Lower lobe of right lung (tissue), 2 donors: ENCODE measurements around the gene CDON. TPM values are rescaled to one million over a fixed set of nuclear protein-coding genes. Genes with fewer than 3 reads are reported as not detected.

ENCODE experiments used
- ATAC-seq, 2 donors: fragments of 200-7000 bp; cut with Tn5 transposase; one replicate each; pipeline ENCODE4 v1.9.1; 2020 to 2022; ENCODE audit warnings: mild to moderate bottlenecking in 2 of 2, moderate library complexity in 2 of 2
- DNase-seq: peaks from one replicate; pipeline ENCODE4 v3.0.0-alpha.2; 2020
- H3K27ac ChIP-seq: fragments of 200-600 bp; one replicate; pipeline ENCODE4 v1.8.0; 2022
- H3K27me3 ChIP-seq: fragments of 200-600 bp; one replicate; pipeline ENCODE4 v1.8.0; 2022; ENCODE audit warnings: low read depth
- H3K36me3 ChIP-seq: fragments of 200-600 bp; one replicate; pipeline ENCODE4 v1.8.0; 2022; ENCODE audit warnings: mild to moderate bottlenecking
- H3K4me1 ChIP-seq: fragments of 200-600 bp; one replicate; pipeline ENCODE4 v1.8.0; 2022
- H3K4me3 ChIP-seq: fragments of 200-600 bp; one replicate; pipeline ENCODE4 v1.8.0; 2022; ENCODE audit warnings: mild to moderate bottlenecking
- H3K9me3 ChIP-seq: fragments of 200-600 bp; one replicate; pipeline ENCODE4 v1.8.0; 2022
- CTCF ChIP-seq: fragments of 200-600 bp; IDR thresholded peaks from one replicate; pipeline ENCODE4 v1.8.0; 2022; ENCODE audit warnings: antibody characterized with exemption, mild to moderate bottlenecking
- intact Hi-C: fragments of 100-400 bp; cut with DNase I; formaldehyde crosslinking; loops from one replicate; pipeline ENCODE4 v1.11.0; 2022
- long read RNA-seq: library from polyadenylated mRNA; unstranded; transcript quantifications from one replicate; pipeline ENCODE4 v2.0.0, GENCODE V29; 2021
- total RNA-seq: library from RNA; stranded (reverse); fragmentation: NEBNext Ultra II Directional; extraction: Animal tissue kit (Norgen Biotek cat#: 25700); gene quantifications from one replicate; pipeline ENCODE4 v1.2.1, GENCODE V29; 2021
- donor health status: DM: no; HTN: yes; CAD: no; lungs with severe emphysema.

The CDON gene, protein sequence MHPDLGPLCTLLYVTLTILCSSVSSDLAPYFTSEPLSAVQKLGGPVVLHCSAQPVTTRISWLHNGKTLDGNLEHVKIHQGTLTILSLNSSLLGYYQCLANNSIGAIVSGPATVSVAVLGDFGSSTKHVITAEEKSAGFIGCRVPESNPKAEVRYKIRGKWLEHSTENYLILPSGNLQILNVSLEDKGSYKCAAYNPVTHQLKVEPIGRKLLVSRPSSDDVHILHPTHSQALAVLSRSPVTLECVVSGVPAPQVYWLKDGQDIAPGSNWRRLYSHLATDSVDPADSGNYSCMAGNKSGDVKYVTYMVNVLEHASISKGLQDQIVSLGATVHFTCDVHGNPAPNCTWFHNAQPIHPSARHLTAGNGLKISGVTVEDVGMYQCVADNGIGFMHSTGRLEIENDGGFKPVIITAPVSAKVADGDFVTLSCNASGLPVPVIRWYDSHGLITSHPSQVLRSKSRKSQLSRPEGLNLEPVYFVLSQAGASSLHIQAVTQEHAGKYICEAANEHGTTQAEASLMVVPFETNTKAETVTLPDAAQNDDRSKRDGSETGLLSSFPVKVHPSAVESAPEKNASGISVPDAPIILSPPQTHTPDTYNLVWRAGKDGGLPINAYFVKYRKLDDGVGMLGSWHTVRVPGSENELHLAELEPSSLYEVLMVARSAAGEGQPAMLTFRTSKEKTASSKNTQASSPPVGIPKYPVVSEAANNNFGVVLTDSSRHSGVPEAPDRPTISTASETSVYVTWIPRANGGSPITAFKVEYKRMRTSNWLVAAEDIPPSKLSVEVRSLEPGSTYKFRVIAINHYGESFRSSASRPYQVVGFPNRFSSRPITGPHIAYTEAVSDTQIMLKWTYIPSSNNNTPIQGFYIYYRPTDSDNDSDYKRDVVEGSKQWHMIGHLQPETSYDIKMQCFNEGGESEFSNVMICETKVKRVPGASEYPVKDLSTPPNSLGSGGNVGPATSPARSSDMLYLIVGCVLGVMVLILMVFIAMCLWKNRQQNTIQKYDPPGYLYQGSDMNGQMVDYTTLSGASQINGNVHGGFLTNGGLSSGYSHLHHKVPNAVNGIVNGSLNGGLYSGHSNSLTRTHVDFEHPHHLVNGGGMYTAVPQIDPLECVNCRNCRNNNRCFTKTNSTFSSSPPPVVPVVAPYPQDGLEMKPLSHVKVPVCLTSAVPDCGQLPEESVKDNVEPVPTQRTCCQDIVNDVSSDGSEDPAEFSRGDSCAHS (N-terminal part only)
- 18.5 TPM for total RNA-seq
- long read RNA-seq, partial matches to known transcripts = 1 of 7 reads
- long read RNA-seq, other reads (novel, unspliced or antisense) = 6 of 7 reads

DNA sequence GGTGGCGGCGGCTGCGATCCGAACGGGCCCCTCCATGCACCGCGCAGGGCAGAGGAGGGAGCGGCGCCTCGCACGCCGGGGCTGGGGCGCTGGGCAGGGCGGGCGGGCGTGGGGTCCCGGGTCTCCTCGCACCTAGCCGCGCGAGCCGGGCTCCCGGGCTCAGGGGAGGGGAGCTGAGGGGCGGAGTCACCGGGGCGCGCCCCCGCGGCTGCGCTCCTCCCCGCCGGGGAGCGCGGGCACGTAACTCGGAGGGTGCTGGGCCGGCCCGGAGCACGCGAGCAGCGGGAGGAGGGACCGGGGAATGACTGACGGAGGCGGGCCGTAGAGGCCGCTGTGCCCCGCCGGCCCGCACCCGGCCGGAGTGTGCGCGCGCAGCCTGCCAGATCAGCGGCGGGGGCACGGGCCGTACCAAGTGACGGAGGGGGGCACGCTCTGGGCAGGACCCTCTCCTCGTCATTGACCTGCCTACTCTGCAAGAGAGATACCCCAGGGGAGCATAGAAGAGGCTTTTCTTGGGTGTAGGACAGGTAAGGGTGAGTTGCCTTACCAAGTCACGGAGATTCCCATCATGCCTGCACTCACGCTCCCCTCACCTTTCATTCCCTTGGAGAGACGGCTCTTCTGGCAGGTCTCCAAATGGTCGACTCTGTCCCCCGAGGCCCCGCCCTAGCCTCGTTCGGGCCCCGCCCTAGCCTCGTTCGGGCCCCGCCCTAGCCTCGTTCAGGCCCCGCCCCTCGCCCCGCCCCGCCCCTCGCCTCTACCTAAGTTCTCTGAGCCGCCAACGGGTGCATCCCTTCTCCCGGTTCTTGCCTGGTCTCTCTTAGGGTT lies at the start of gene CDON:
Gene CDON (minus strand): TSS at position 188 of the 828 bp plus-strand sequence. CDS start 39,390 bp downstream, outside the sequence.
- ATAC-seq (peak; percentile 97 to 99), DNase-seq (peak; percentile 92)
- peaks cover 14% of the 10 kb centered on the region for H3K27me3 ChIP-seq
- H3K36me3 ChIP-seq = no peaks in the 10 kb centered on the region
- H3K4me1 ChIP-seq = peaks cover 16% of the 10 kb centered on the region
- intact Hi-C loops = no loop called here
- H3K9me3 ChIP-seq = no peaks in the 10 kb centered on the region
- peak within 1 kb of the TSS; percentile 84 for H3K27ac ChIP-seq
- peak within 1 kb of the TSS; percentile 71 for H3K4me3 ChIP-seq
- TF ChIP-seq CTCF = peak; percentile 20

- no peak overlapping the region for H3K4me3 ChIP-seq
- no peak for DNase-seq
Measured at GRCh38 chr11:126111458-126112116, 48.9 kb upstream of the CDON start.

GRCh38 chr11:126109941-126110731 lies 47.5 kb upstream of the CDON start:
- intact Hi-C loops = no loop called here
- no peak for DNase-seq

More at GRCh38 chr11:126111458-126112116, 48.9 kb upstream of the CDON start:
- ATAC-seq = no peak
- TF ChIP-seq CTCF = no peak
- no peak overlapping the region for H3K27ac ChIP-seq
- H3K4me1 ChIP-seq = peaks cover 38% of the 10 kb centered on the region
- no peaks in the 10 kb centered on the region for H3K36me3 ChIP-seq
- H3K27me3 ChIP-seq = no peaks in the 10 kb centered on the region
- intact Hi-C loops = no loop called here
- no peaks in the 10 kb centered on the region for H3K9me3 ChIP-seq

More at GRCh38 chr11:126109941-126110731, 47.5 kb upstream of the CDON start:
- H3K9me3 ChIP-seq = no peaks in the 10 kb centered on the region
- H3K27ac ChIP-seq = no peak overlapping the region
- peaks cover 25% of the 10 kb centered on the region for H3K4me1 ChIP-seq
- H3K36me3 ChIP-seq = no peaks in the 10 kb centered on the region
- no peak for TF ChIP-seq CTCF
- no peak for ATAC-seq
- no peak overlapping the region for H3K4me3 ChIP-seq
- H3K27me3 ChIP-seq = no peaks in the 10 kb centered on the region
